GM12878 (cell line): ENCODE measurements around the gene HVCN1. TPM values are rescaled to one million over a fixed set of nuclear protein-coding genes. Genes with fewer than 3 reads are reported as not detected.

ENCODE experiments used
- CBFB ChIP-seq: IDR thresholded peaks from 2 replicates; pipeline ENCODE4 v1.6.1; 2016; ENCODE audit warnings: antibody characterized with exemption, low read depth
- CBX5 ChIP-seq: sonication (generic); IDR thresholded peaks from 2 replicates; pipeline ENCODE4 v1.6.1; 2016; ENCODE audit warnings: low read depth, moderate library complexity, mild to moderate bottlenecking, inconsistent platforms
- CHD4 ChIP-seq: fragments of 200-600 bp; sonication (generic); IDR thresholded peaks from 2 replicates; pipeline ENCODE4 v1.6.1; 2016; ENCODE audit warnings: mild to moderate bottlenecking
- CREM ChIP-seq: IDR thresholded peaks from 2 replicates; pipeline ENCODE4 v1.6.1; 2014; ENCODE audit warnings: antibody characterized with exemption, low read depth
- E2F4 ChIP-seq: IDR thresholded peaks from 2 replicates; pipeline ENCODE4 v1.6.1; 2012; ENCODE audit warnings: low read depth, low read length, improper control_type of control experiment
- HDGF ChIP-seq: fragments of 450-650 bp; IDR thresholded peaks from 2 replicates; pipeline ENCODE4 v1.6.1; 2016; ENCODE audit warnings: antibody characterized with exemption
- IKZF2 ChIP-seq, 2 experiments: fragments of 450-650 bp; IDR thresholded peaks; 2 replicates each; pipeline ENCODE4 v1.6.1; 2017; ENCODE audit warnings: mild to moderate bottlenecking in 2 of 2, moderate library complexity in 2 of 2
- IRF4 ChIP-seq: IDR thresholded peaks from 2 replicates; pipeline ENCODE4 v1.6.1; 2011; ENCODE audit warnings: low read depth, low read length
- MAX ChIP-seq: IDR thresholded peaks from 2 replicates; pipeline ENCODE4 v1.6.1; 2012; ENCODE audit warnings: low read depth, low read length, improper control_type of control experiment
- MTA3 ChIP-seq: IDR thresholded peaks from 2 replicates; pipeline ENCODE4 v1.6.1; 2012; ENCODE audit warnings: low read length, inconsistent platforms, borderline replicate concordance
- MYB ChIP-seq: fragments of 150-350 bp; IDR thresholded peaks from 2 replicates; pipeline ENCODE4 v1.6.1; 2014; ENCODE audit warnings: mild to moderate bottlenecking, low read depth, low read length, borderline replicate concordance
- NFIC ChIP-seq: IDR thresholded peaks from 2 replicates; pipeline ENCODE4 v1.6.1; 2012; ENCODE audit warnings: low read depth, mild to moderate bottlenecking, inconsistent platforms, low read length, moderate library complexity
- POLR2A ChIP-seq: IDR thresholded peaks from 2 replicates; pipeline ENCODE4 v1.6.1; 2011; ENCODE audit warnings: low read depth, mild to moderate bottlenecking, low read length
- POLR2AphosphoS2 ChIP-seq: IDR thresholded peaks from 2 replicates; pipeline ENCODE4 v1.6.1; 2011; ENCODE audit warnings: low read depth, mild to moderate bottlenecking, low read length, improper control_type of control experiment, moderate library complexity
- PRDM15 ChIP-seq: fragments of 450-650 bp; formaldehyde crosslinking; IDR thresholded peaks from 2 replicates; pipeline ENCODE4 v1.4.0; 2020; ENCODE audit warnings: mild to moderate bottlenecking, moderate library complexity
- RAD51 ChIP-seq: fragments of 450-650 bp; IDR thresholded peaks from 2 replicates; pipeline ENCODE4 v1.6.1; 2016; ENCODE audit warnings: moderate library complexity, mild to moderate bottlenecking, inconsistent platforms
- SREBF2 ChIP-seq: IDR thresholded peaks from 2 replicates; pipeline ENCODE4 v1.6.1; 2012; ENCODE audit warnings: mild to moderate bottlenecking, low read length
- SRF ChIP-seq, 2 experiments: IDR thresholded peaks; 2 replicates each; pipeline ENCODE4 v1.6.1; 2011; ENCODE audit warnings: low read depth in 2 of 2, low read length in 2 of 2, mild to moderate bottlenecking in 1 of 2, moderate library complexity in 1 of 2
- ZNF217 ChIP-seq: fragments of 450-650 bp; IDR thresholded peaks from 2 replicates; pipeline ENCODE4 v1.6.1; 2017; ENCODE audit warnings: antibody characterized with exemption, mild to moderate bottlenecking
- ZNF384 ChIP-seq: IDR thresholded peaks from 2 replicates; pipeline ENCODE4 v1.6.1; 2012; ENCODE audit warnings: low read depth, mild to moderate bottlenecking, low read length, improper control_type of control experiment, borderline replicate concordance
- polyA plus RNA-seq, 11 experiments: library from polyadenylated mRNA; depleted of rRNA in 4 of 11; unstranded in 6 of 11; stranded (reverse) in 5 of 11; fragments of >200 nt; fragmentation: Nextera tagmentation in 4 of 11; fragmentation: Illumina TruSeq in 1 of 11; extraction: Ambion mirVana in 4 of 11; extraction: Trizol in 1 of 11; gene quantifications; 1 replicate in 1 of 11; 2 replicates in 10 of 11; pipeline versions ENCODE4 v1.2.1 to v1.2.3, GENCODE V29; 2011 to 2016; ENCODE audit warnings: inconsistent platforms in 2 of 11, missing spikeins in 2 of 11, low read depth in 1 of 11
- total RNA-seq, 4 experiments: library from RNA; depleted of rRNA in 3 of 4; stranded (reverse); fragments of >200 nt in 3 of 4; fragmentation: Illumina TruSeq in 1 of 4; extraction: Trizol in 1 of 4; gene quantifications; 2 replicates each; pipeline versions ENCODE4 v1.2.1 to v1.2.3, GENCODE V29; 2013 to 2021
- TF ChIP-seq, protein P1 (sequence below): fragments of 450-650 bp; conservative IDR thresholded peaks from 2 replicates; pipeline ENCODE4 v1.6.1; 2017; ENCODE audit warnings: mild to moderate bottlenecking, moderate library complexity
- TF ChIP-seq, protein P2 (sequence below): fragments of 450-650 bp; formaldehyde crosslinking; IDR thresholded peaks from 2 replicates; pipeline ENCODE4 v1.5.0; 2022; ENCODE audit warnings: mild to moderate bottlenecking, missing genetic modification characterization

HVCN1 gene
- total and polyA plus RNA-seq, 10 of the 15 experiments (the other 5 are each of a cell fraction or from before 2014, with no cell fraction given), result 27.8 to 181 (median 103) TPM

DNA sequence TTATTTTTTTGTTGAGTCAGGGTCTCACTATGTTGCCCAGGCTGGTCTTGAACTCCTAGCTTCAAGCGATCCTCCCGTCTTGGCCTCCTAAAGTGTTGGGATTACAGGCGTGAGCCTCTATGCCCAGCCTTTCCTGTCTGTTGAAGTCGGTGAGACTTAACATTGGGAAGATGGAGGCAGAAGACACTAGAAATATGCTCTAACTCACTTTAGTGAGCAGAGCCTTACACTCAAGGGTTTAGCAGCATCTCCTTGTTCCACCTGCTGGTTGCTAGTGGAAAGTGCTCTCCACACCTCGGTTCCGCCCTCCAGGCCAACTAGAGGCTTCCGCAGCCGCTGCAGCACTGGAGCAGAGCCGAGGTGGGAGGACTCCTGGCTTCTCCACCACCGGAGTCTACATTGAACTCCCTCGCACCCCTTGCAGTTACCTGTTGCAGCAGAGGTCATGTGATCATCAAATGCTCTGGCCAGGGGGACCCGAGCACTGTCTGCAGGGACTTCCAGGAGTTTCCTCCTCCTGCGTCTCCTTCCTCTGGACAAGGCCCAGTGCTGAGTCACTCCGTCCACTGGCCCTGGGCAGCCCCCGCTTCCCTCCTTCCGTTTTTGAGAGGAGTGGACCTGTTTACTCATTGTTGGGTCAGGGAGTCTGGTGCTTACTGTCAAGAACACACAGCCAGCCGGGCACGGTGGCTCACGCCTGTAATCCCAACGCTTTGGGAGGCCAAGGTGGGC lies 9.4 kb upstream of the HVCN1 start (continued):
- TF ChIP-seq CHD4 (no peak), IKZF2 (IDR thresholded peaks at IDR 0.05) (no peak), ZNF384 (no peak), PRDM15 (CRISPR knock-in tag) (no peak), RAD51 (no peak), CBFB (no peak), MTA3 (no peak), MAX (no peak), IRF4 (peak; percentile 58; the same call in 1 of the 2 replicates), ZNF217 (peak; percentile 18; the same call in 1 of the 2 replicates), NFIC (no peak), HDGF (no peak), SREBF2 (no peak), POLR2AphosphoS2 (no peak), CBX5 (peak; percentile 26; the same call in 1 of the 2 replicates), POLR2A (no peak), CREM (no peak), MYB (no peak), E2F4 (no peak), SRF (IDR thresholded peaks at IDR 0.05; ENCODE audit: low read depth in 2 of 2, low read length in 2 of 2) (peak; percentile 92 to 95)
- TF ChIP-seq, protein P1, sequence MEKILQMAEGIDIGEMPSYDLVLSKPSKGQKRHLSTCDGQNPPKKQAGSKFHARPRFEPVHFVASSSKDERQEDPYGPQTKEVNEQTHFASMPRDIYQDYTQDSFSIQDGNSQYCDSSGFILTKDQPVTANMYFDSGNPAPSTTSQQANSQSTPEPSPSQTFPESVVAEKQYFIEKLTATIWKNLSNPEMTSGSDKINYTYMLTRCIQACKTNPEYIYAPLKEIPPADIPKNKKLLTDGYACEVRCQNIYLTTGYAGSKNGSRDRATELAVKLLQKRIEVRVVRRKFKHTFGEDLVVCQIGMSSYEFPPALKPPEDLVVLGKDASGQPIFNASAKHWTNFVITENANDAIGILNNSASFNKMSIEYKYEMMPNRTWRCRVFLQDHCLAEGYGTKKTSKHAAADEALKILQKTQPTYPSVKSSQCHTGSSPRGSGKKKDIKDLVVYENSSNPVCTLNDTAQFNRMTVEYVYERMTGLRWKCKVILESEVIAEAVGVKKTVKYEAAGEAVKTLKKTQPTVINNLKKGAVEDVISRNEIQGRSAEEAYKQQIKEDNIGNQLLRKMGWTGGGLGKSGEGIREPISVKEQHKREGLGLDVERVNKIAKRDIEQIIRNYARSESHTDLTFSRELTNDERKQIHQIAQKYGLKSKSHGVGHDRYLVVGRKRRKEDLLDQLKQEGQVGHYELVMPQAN, result no peak
- TF ChIP-seq, protein P2, sequence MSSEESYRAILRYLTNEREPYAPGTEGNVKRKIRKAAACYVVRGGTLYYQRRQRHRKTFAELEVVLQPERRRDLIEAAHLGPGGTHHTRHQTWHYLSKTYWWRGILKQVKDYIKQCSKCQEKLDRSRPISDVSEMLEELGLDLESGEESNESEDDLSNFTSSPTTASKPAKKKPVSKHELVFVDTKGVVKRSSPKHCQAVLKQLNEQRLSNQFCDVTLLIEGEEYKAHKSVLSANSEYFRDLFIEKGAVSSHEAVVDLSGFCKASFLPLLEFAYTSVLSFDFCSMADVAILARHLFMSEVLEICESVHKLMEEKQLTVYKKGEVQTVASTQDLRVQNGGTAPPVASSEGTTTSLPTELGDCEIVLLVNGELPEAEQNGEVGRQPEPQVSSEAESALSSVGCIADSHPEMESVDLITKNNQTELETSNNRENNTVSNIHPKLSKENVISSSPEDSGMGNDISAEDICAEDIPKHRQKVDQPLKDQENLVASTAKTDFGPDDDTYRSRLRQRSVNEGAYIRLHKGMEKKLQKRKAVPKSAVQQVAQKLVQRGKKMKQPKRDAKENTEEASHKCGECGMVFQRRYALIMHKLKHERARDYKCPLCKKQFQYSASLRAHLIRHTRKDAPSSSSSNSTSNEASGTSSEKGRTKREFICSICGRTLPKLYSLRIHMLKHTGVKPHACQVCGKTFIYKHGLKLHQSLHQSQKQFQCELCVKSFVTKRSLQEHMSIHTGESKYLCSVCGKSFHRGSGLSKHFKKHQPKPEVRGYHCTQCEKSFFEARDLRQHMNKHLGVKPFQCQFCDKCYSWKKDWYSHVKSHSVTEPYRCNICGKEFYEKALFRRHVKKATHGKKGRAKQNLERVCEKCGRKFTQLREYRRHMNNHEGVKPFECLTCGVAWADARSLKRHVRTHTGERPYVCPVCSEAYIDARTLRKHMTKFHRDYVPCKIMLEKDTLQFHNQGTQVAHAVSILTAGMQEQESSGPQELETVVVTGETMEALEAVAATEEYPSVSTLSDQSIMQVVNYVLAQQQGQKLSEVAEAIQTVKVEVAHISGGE (CRISPR knock-in tag), result no peak
